HepG2 (cell line): ENCODE data around the gene MALT1.

Source experiments
- ARID2 ChIP-seq: sonication (generic); formaldehyde crosslinking; IDR thresholded peaks from 2 replicates; pipeline ENCODE4 v1.8.1; 2022; ENCODE audit warnings: mild to moderate bottlenecking, missing genetic modification reagents, borderline replicate concordance
- CTCF ChIP-seq: sonication (generic); formaldehyde crosslinking; IDR thresholded peaks from 2 replicates; pipeline ENCODE4 v1.5.0; 2020; ENCODE audit warnings: mild to moderate bottlenecking, missing genetic modification reagents, moderate library complexity
- ELF4 ChIP-seq: sonication (generic); formaldehyde crosslinking; IDR thresholded peaks from 2 replicates; pipeline ENCODE4 v1.5.0; 2020; ENCODE audit warnings: missing genetic modification reagents, mild to moderate bottlenecking, moderate library complexity, borderline replicate concordance
- ETV5 ChIP-seq: IDR thresholded peaks from 2 replicates; pipeline ENCODE4 v1.6.1; 2018; ENCODE audit warnings: missing biosample characterization, missing genetic modification reagents, inconsistent platforms, borderline replicate concordance
- KLF13 ChIP-seq: sonication (generic); formaldehyde crosslinking; IDR thresholded peaks from 2 replicates; pipeline ENCODE4 v1.4.0; 2020; ENCODE audit warnings: mild to moderate bottlenecking, missing genetic modification reagents
- TERF1 ChIP-seq: sonication (generic); formaldehyde crosslinking; IDR thresholded peaks from 2 replicates; pipeline ENCODE4 v1.8.0; 2022; ENCODE audit warnings: mild to moderate bottlenecking, missing genetic modification reagents, moderate library complexity
- ZBTB34 ChIP-seq: sonication (generic); formaldehyde crosslinking; IDR thresholded peaks from 2 replicates; pipeline ENCODE4 v1.8.0; 2022; ENCODE audit warnings: mild to moderate bottlenecking, missing genetic modification reagents
- ZFP1 ChIP-seq: IDR thresholded peaks from 2 replicates; pipeline ENCODE4 v1.6.1; 2016
- ZNF292 ChIP-seq: sonication (generic); formaldehyde crosslinking; IDR thresholded peaks from 2 replicates; pipeline ENCODE4 v1.8.1; 2022; ENCODE audit warnings: mild to moderate bottlenecking, low read depth, missing genetic modification reagents, borderline replicate concordance
- TF ChIP-seq, protein P1 (sequence below): IDR thresholded peaks from 2 replicates; pipeline ENCODE4 v1.6.1; 2012; ENCODE audit warnings: low read length, improper control_type of control experiment

- TF ChIP-seq ZNF292 (CRISPR knock-in tag) (no peak), ZFP1 (CRISPR knock-in tag) (no peak), CTCF (CRISPR knock-in tag) (no peak), ARID2 (no peak), TERF1 (CRISPR knock-in tag) (no peak), KLF13 (CRISPR knock-in tag) (no peak), ETV5 (no peak), ZBTB34 (CRISPR knock-in tag) (no peak), ELF4 (CRISPR knock-in tag) (no peak)
- TF ChIP-seq, protein P1, sequence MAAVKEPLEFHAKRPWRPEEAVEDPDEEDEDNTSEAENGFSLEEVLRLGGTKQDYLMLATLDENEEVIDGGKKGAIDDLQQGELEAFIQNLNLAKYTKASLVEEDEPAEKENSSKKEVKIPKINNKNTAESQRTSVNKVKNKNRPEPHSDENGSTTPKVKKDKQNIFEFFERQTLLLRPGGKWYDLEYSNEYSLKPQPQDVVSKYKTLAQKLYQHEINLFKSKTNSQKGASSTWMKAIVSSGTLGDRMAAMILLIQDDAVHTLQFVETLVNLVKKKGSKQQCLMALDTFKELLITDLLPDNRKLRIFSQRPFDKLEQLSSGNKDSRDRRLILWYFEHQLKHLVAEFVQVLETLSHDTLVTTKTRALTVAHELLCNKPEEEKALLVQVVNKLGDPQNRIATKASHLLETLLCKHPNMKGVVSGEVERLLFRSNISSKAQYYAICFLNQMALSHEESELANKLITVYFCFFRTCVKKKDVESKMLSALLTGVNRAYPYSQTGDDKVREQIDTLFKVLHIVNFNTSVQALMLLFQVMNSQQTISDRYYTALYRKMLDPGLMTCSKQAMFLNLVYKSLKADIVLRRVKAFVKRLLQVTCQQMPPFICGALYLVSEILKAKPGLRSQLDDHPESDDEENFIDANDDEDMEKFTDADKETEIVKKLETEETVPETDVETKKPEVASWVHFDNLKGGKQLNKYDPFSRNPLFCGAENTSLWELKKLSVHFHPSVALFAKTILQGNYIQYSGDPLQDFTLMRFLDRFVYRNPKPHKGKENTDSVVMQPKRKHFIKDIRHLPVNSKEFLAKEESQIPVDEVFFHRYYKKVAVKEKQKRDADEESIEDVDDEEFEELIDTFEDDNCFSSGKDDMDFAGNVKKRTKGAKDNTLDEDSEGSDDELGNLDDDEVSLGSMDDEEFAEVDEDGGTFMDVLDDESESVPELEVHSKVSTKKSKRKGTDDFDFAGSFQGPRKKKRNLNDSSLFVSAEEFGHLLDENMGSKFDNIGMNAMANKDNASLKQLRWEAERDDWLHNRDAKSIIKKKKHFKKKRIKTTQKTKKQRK = no peak
These were observed 25.9 kb upstream of the MALT1 start for GRCh38 chr18:58645398-58645797.
